Kidney (tissue), 14 donors: Measurements from ENCODE around the gene TMA7. TPM values are rescaled to one million over a fixed set of nuclear protein-coding genes. Genes with fewer than 3 reads are reported as not detected.

Source experiments
- DNase-seq, 5 donors: peaks; one replicate each; pipeline ENCODE4 v3.0.0-alpha.2; 2013 to 2020
- FAIRE-seq: peaks from 2 replicates; lab custom pipeline; 2012; peaks lifted over from hg19 to GRCh38; lab: Jason Lieb, UNC
- H3K27ac ChIP-seq, 2 donors: one replicate each; pipeline ENCODE4 v1.7.0; 2013; ENCODE audit warnings: low read depth in 2 of 2, low read length in 2 of 2, inconsistent platforms in 1 of 2
- H3K27me3 ChIP-seq: one replicate; pipeline ENCODE4 v1.7.1; 2013; ENCODE audit warnings: low read length, inconsistent platforms; ENCODE audit not compliant: control insufficient read depth, insufficient read depth
- H3K36me3 ChIP-seq, 3 donors: one replicate each; pipeline versions ENCODE4 v1.7.0 to v1.7.1; 2013; ENCODE audit warnings: low read length in 3 of 3, control low read depth in 1 of 3, inconsistent platforms in 1 of 3; ENCODE audit not compliant: insufficient read depth in 3 of 3, control insufficient read depth in 2 of 3
- H3K4me1 ChIP-seq, 3 donors: one replicate each; pipeline versions ENCODE4 v1.7.0 to v1.7.1; 2013; ENCODE audit warnings: low read length in 3 of 3, inconsistent platforms in 1 of 3, low read depth in 1 of 3; ENCODE audit not compliant: control insufficient read depth in 2 of 3, insufficient read depth in 2 of 3
- H3K4me3 ChIP-seq, 3 donors: one replicate each; pipeline versions ENCODE4 v1.7.0 to v1.8.1; 2013; ENCODE audit warnings: low read length in 3 of 3, control low read depth in 1 of 3, inconsistent platforms in 1 of 3
- H3K9ac ChIP-seq, 3 donors: one replicate each; pipeline versions ENCODE4 v1.7.0 to v1.7.1; 2013; ENCODE audit warnings: low read length in 3 of 3, control low read depth in 1 of 3, inconsistent platforms in 1 of 3
- H3K9me3 ChIP-seq, 3 donors: one replicate each; pipeline versions ENCODE4 v1.7.0 to v1.7.1; 2013; ENCODE audit warnings: low read length in 3 of 3, control low read depth in 1 of 3, inconsistent platforms in 1 of 3; ENCODE audit not compliant: control insufficient read depth in 2 of 3, insufficient read depth in 1 of 3
- intact Hi-C: fragments of 100-400 bp; cut with DNase I; formaldehyde crosslinking; loops from one replicate; pipeline ENCODE4 v1.11.1; 2022
- polyA plus RNA-seq: library from polyadenylated mRNA; stranded (reverse); fragments of 350-450 nt; fragmentation: Illumina TruSeq; extraction: RNeasy Lipid Tissue Mini Kit (QIAGEN cat#74804); gene quantifications from one replicate; pipeline ENCODE4 v1.2.3, GENCODE V29; 2014; ENCODE audit warnings: low read depth, low replicate concordance; ENCODE audit not compliant: insufficient read depth
- total RNA-seq: library from RNA; stranded (reverse); fragmentation: NEBNext Ultra II Directional; extraction: Animal tissue kit (Norgen Biotek cat#: 25700); gene quantifications from one replicate; pipeline ENCODE4 v1.2.1, GENCODE V29; 2021
- TF ChIP-seq, protein P1 (sequence below): IDR thresholded peaks from 3 replicates; pipeline ENCODE4 v1.5.1; 2012; ENCODE audit warnings: mild to moderate bottlenecking, moderate library complexity, borderline replicate concordance; ENCODE audit not compliant: insufficient read depth; ENCODE audit errors: extremely low read depth
- donor health status: control.
- donor health status: control.
- donor health status: control.
- donor health status: control.
- donor health status: control.
- donor health status: DM: yes; HTN: yes; CAD: no.
- donor health status: Normal renal cell carcinoma (clear cell type).

TMA7 gene
- total and polyA plus RNA-seq, 2 donors from 2014 or later: 195 to 631 TPM

DNA sequence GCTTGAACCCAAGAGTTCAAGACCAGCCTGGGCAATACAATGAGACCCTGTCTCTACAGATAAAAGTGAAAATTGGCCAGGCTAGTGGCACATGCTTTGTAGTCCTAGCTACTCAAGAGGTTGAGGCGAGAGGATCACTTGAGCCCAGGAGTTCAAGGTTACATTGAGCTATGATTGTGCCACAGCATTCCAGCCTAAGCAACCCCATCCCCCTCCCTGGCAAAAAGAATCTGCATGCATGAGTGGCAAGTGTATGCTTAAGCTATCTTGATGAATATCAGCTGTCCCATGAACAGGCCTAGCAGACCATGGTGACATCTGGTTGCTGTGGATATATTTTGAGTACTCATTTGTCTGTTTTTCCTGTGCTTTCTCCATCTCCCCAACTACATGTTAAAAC lies 11.2 kb downstream of the TMA7 start:
- FAIRE-seq: no peak
- intact Hi-C loops: no loop called here

DNA sequence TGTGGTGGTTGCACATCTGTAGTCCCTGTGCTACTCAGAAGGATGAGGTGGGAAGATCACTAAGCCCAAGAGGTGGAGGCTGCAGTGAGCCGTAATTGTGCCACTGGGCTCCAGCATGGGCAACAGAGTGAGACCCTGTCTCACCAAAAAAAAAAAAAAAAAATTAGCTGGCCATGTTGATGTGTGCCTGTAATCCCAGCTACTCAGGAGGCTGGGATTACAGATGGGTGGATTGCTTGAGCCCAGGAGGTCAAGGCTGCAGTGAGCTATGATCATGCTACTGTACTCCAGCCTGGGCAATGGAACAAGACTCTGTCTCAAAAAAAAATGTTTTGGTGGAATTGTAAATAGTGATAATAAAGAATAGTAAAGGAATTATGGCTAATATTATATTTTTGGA lies 16.4 kb downstream of the TMA7 start:
- intact Hi-C loops: no loop called here
- FAIRE-seq: no peak
- Histone ChIP-seq H3K27ac (no peak overlapping the region), H3K9me3 (no peaks in the 10 kb centered on the region), H3K9ac (no peak overlapping the region), H3K4me1 (no peaks in the 10 kb centered on the region), H3K4me3 (no peak overlapping the region), H3K36me3 (peaks cover 12 to 55% (median 22%) of the 10 kb centered on the region in 3 donors), H3K27me3 (no peaks in the 10 kb centered on the region)
- peak in 1 of 5 donors; percentile 23 for DNase-seq
- TF ChIP-seq, protein P1, sequence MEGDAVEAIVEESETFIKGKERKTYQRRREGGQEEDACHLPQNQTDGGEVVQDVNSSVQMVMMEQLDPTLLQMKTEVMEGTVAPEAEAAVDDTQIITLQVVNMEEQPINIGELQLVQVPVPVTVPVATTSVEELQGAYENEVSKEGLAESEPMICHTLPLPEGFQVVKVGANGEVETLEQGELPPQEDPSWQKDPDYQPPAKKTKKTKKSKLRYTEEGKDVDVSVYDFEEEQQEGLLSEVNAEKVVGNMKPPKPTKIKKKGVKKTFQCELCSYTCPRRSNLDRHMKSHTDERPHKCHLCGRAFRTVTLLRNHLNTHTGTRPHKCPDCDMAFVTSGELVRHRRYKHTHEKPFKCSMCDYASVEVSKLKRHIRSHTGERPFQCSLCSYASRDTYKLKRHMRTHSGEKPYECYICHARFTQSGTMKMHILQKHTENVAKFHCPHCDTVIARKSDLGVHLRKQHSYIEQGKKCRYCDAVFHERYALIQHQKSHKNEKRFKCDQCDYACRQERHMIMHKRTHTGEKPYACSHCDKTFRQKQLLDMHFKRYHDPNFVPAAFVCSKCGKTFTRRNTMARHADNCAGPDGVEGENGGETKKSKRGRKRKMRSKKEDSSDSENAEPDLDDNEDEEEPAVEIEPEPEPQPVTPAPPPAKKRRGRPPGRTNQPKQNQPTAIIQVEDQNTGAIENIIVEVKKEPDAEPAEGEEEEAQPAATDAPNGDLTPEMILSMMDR: no peak

More for the DNA sequence above, 11.2 kb downstream of the TMA7 start:
- Histone ChIP-seq H3K27me3 (no peaks in the 10 kb centered on the region), H3K4me1 (peaks cover 4 to 6% (median 5%) of the 10 kb centered on the region in 3 donors), H3K36me3 (peaks cover 3 to 19% (median 9%) of the 10 kb centered on the region in 3 donors), H3K27ac (no peak overlapping the region), H3K9ac (no peak overlapping the region), H3K4me3 (no peak overlapping the region), H3K9me3 (no peaks in the 10 kb centered on the region)
- no peak for DNase-seq
- TF ChIP-seq, protein P1: no peak

DNA sequence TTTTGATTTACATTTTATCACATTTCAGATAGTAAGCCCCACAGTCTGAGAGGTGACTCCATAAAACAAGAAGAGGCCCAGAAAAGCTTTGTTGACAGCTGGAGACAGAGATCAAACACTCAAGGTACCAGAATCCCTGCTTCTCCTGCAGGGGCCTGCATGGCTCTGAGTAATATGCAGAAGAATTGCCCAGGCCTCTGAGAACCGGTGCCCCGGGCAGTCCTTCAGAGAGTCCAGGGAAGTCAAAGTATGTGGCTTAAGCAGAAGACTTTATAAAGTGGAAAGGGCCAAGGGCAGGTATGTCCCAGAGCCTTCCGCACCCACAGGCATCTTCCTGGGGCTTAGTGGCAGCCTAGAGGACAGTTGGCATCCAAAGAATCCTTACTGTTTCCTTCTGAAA lies 19.3 kb downstream of the TMA7 start:
- Histone ChIP-seq H3K27me3 (no peaks in the 10 kb centered on the region), H3K36me3 (peaks cover 6 to 45% (median 21%) of the 10 kb centered on the region in 3 donors), H3K9me3 (no peaks in the 10 kb centered on the region), H3K27ac (no peak overlapping the region), H3K4me1 (no peaks in the 10 kb centered on the region), H3K9ac (no peak overlapping the region), H3K4me3 (no peak overlapping the region)
- intact Hi-C loops: no loop called here
- peak in 1 of 5 donors; percentile 29 for DNase-seq
- FAIRE-seq: no peak
- TF ChIP-seq, protein P1: no peak
